DOHH2 (cell line): ENCODE data around the gene TAF5.

ENCODE experiments used
- H3F3A ChIP-seq: fragments of 200-600 bp; sonication (generic), shearing (Covaris generic); 2 replicates; pipeline ENCODE4 v1.6.0; 2016; ENCODE audit warnings: antibody characterized with exemption, mild to moderate bottlenecking; ENCODE audit not compliant: control insufficient read depth, insufficient read depth
- H3K27ac ChIP-seq: fragments of 200-600 bp; sonication (generic); 2 replicates; pipeline ENCODE4 v1.5.1; 2014; ENCODE audit warnings: low read depth, mild to moderate bottlenecking, low read length, moderate library complexity
- H3K27me3 ChIP-seq: fragments of 200-600 bp; sonication (generic); 2 replicates; pipeline ENCODE4 v1.6.1; 2014; ENCODE audit warnings: mild to moderate bottlenecking, low read length, mixed read lengths; ENCODE audit not compliant: control insufficient read depth
- H3K36me3 ChIP-seq: fragments of 200-600 bp; sonication (generic); 2 replicates; pipeline ENCODE4 v1.6.1; 2014; ENCODE audit warnings: mild to moderate bottlenecking, low read length, moderate library complexity, mixed read lengths; ENCODE audit not compliant: control insufficient read depth
- H3K4me1 ChIP-seq: fragments of 200-600 bp; sonication (generic); 2 replicates; pipeline ENCODE4 v1.6.1; 2014; ENCODE audit warnings: mild to moderate bottlenecking, low read length, mixed read lengths; ENCODE audit not compliant: control insufficient read depth
- H3K4me2 ChIP-seq: fragments of 200-600 bp; sonication (generic); 2 replicates; pipeline ENCODE4 v1.6.0; 2014; ENCODE audit warnings: mild to moderate bottlenecking, low read length, moderate library complexity
- H3K4me3 ChIP-seq: fragments of 200-600 bp; sonication (generic); 2 replicates; pipeline ENCODE4 v1.5.1; 2014; ENCODE audit warnings: mild to moderate bottlenecking, low read length, mixed read lengths
- H3K79me2 ChIP-seq: fragments of 200-600 bp; sonication (generic); 2 replicates; pipeline ENCODE4 v1.6.1; 2014; ENCODE audit warnings: mild to moderate bottlenecking, low read length, mixed read lengths; ENCODE audit not compliant: control insufficient read depth
- H3K9me2 ChIP-seq: fragments of 200-600 bp; sonication (generic); replicated peaks from 2 replicates; pipeline ENCODE4 v1.6.1; 2014; ENCODE audit warnings: mild to moderate bottlenecking, low read length, mixed read lengths; ENCODE audit not compliant: control insufficient read depth
- H3K9me3 ChIP-seq: fragments of 200-600 bp; sonication (generic); 2 replicates; pipeline ENCODE4 v1.6.1; 2014; ENCODE audit warnings: antibody characterized with exemption, low read length, mixed read lengths; ENCODE audit not compliant: control insufficient read depth, insufficient read depth
- H4K20me1 ChIP-seq: fragments of 200-600 bp; sonication (generic); 2 replicates; pipeline ENCODE4 v1.6.0; 2014; ENCODE audit warnings: low read depth, mild to moderate bottlenecking, antibody characterized with exemption, low read length, moderate library complexity; ENCODE audit not compliant: control insufficient read depth, insufficient read depth
- CTCF ChIP-seq: fragments of 200-600 bp; sonication (generic); IDR thresholded peaks from one replicate; pipeline ENCODE4 v1.5.1; 2014; ENCODE audit warnings: antibody characterized with exemption, mild to moderate bottlenecking, low read depth, low read length; ENCODE audit not compliant: poor library complexity, severe bottlenecking
- EZH2phosphoT487 ChIP-seq: fragments of 200-600 bp; sonication (generic); IDR thresholded peaks from 2 replicates; pipeline ENCODE4 v1.6.1; 2017; ENCODE audit warnings: borderline replicate concordance, mild to moderate bottlenecking, antibody characterized with exemption, low read length, moderate library complexity, mixed read lengths

TAF5 gene

GRCh38 chr10:103396067-103396788, 28.5 kb downstream of the TAF5 start, which contains the start of the genes ATP5MK and PDCD11:
Gene ATP5MK, minus strand, starts transcription at chr10:103396475. Its CDS starts 4,018 bp downstream, at chr10:103392457.
Gene PDCD11, plus strand, starts transcription at chr10:103396626. Its CDS starts 1,801 bp downstream, at chr10:103398427.
- H3K4me2 ChIP-seq: peak within 1 kb of the TSS; percentile 79
- H4K20me1 ChIP-seq: 0 out of 2 replicates have a peak, but pooled peaks cover 3% of the 10 kb centered on the region
- no peaks in the 10 kb centered on the region for H3K27me3 ChIP-seq
- peaks cover 88% of the 10 kb centered on the region for H3K79me2 ChIP-seq
- peaks cover 36% of the 10 kb centered on the region for H3K4me1 ChIP-seq
- peaks cover 3% of the 10 kb centered on the region; the same call in 1 of the 2 replicates for H3F3A ChIP-seq
- peak within 1 kb of the TSS; percentile 92 for H3K4me3 ChIP-seq
- H3K27ac ChIP-seq: peak within 1 kb of the TSS; percentile 37
- TF ChIP-seq CTCF: peak; percentile 36
- no peak for TF ChIP-seq EZH2phosphoT487
- no peaks in the 10 kb centered on the region for H3K9me2 ChIP-seq
- H3K9me3 ChIP-seq: no peaks in the 10 kb centered on the region
- H3K36me3 ChIP-seq: peaks cover 76% of the 10 kb centered on the region

GRCh38 chr10:103396789-103397087, 29.0 kb downstream of the TAF5 start:
- no peaks in the 10 kb centered on the region for H3K9me3 ChIP-seq
- H3K27ac ChIP-seq: peak overlapping the region; percentile 37
- H4K20me1 ChIP-seq: 0 out of 2 replicates have a peak, but pooled peaks cover 3% of the 10 kb centered on the region
- H3F3A ChIP-seq: peaks cover 3% of the 10 kb centered on the region; the same call in 1 of the 2 replicates
- H3K4me1 ChIP-seq: peaks cover 36% of the 10 kb centered on the region
- H3K79me2 ChIP-seq: peaks cover 86% of the 10 kb centered on the region
- peak overlapping the region; percentile 92 for H3K4me3 ChIP-seq
- no peaks in the 10 kb centered on the region for H3K9me2 ChIP-seq
- H3K27me3 ChIP-seq: no peaks in the 10 kb centered on the region
- H3K36me3 ChIP-seq: peaks cover 76% of the 10 kb centered on the region
- no peak for TF ChIP-seq CTCF
- peak overlapping the region; percentile 79 for H3K4me2 ChIP-seq

- Histone ChIP-seq H4K20me1 (0 out of 2 replicates have a peak, but pooled peaks cover 3% of the 10 kb centered on the region), H3F3A (peaks cover 3% of the 10 kb centered on the region; the same call in 1 of the 2 replicates), H3K79me2 (peaks cover 85% of the 10 kb centered on the region), H3K36me3 (peaks cover 75% of the 10 kb centered on the region), H3K4me3 (peak overlapping the region; percentile 92), H3K4me2 (peak overlapping the region; percentile 79), H3K27ac (peak overlapping the region; percentile 37; the same call in 1 of the 2 replicates), H3K9me2 (no peaks in the 10 kb centered on the region), H3K4me1 (peaks cover 36% of the 10 kb centered on the region), H3K9me3 (no peaks in the 10 kb centered on the region), H3K27me3 (no peaks in the 10 kb centered on the region)
- TF ChIP-seq CTCF (no peak), EZH2phosphoT487 (no peak)
Observed at GRCh38 chr10:103397191-103397825, 29.5 kb downstream of the TAF5 start.
